ENCODE measurements around the gene ZFC3H1.
"Not testable (repeated sequence)": the region's sequence is repeated elsewhere in the genome, so short reads cannot be mapped to it uniquely, and the experiment has no call there.

Gene ZFC3H1

DNA sequence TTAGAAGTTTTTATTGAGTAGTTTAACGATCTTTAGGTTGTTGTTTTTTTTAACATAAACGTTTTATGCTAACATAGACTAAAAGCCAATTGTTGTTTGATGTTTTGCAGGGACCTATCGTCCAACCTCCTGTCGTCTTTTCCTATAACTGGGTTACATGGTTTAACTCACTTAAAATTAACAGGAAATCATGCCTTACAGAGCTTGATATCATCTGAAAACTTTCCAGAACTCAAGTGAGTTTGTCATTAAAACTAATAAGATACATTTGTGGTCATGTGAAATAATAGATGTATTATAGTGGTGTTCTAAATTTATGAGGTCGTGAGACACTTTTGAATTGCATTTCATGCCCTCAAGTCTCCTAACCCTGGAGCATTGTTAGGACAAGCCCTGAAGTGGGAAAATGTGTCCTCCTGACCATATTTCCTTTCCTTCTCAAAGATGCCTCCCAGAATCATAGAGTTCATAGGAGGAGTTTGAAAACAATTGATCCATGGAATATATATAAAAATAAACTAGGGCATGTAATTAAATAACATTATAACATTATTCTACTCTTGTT lies 84.9 kb downstream of the ZFC3H1 start:
- DNase-seq (ENCODE audit: low read depth), result no peak

DNA sequence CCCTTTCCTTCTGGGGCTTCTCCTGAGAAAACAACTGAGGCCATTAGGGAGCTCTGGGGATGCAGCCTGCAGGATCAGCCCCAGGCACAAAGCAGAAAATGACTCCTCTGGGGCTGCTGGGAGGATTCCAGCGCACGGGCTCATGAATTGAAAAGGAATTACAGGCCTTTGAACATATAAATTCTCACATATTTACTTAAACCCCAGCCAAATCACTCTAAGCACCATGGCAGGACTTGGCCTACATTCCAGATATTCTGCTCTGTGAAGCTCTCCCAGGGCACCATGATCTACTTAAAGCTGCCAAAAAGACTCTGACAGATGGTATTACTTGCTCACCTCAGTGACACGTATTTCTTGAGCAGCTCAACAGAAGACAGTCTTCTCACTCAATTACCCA lies 87.2 kb downstream of the ZFC3H1 start:
- no peak for DNase-seq (ENCODE audit: low read depth)

DNA sequence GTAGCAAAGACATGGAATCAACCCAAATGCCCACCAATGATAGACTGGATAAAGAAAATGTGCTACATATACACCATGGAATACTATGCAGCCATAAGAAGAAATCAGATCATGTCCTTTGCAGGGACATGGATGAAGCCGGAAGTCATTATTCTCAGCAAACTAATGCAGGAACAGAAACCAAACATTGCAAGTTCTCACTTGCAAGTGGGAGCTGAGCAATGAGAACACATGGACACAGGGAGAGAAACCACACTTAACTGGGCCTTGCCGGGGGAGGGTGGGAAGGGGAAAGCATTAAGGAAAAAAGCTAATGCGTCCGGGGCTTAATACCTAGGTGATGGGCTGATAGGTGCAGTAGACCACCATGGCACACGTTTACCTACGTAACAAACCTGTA lies 93.8 kb downstream of the ZFC3H1 start:
- not testable (repeated sequence) for DNase-seq (ENCODE audit: low read depth)

DNA sequence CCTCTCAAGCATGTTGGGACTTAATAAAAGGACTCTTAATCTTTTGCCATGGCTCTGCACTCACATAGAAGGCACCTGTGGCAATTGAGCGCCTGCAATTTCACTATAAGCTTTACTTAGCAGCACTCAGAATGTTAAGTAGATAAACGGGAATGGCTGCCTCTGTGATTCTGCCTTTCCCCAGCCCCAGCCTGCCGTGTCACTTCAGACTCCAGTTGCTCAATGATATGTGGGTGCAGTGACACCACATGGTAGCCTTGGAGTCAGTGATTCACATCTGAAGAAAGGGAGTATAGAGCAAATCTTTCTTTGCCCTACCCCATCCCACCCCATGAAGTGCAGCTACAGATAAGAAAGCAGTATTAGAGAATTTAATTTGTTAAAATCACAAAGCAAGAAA lies 96.1 kb downstream of the ZFC3H1 start:
- DNase-seq (ENCODE audit: low read depth), result no peak

DNA sequence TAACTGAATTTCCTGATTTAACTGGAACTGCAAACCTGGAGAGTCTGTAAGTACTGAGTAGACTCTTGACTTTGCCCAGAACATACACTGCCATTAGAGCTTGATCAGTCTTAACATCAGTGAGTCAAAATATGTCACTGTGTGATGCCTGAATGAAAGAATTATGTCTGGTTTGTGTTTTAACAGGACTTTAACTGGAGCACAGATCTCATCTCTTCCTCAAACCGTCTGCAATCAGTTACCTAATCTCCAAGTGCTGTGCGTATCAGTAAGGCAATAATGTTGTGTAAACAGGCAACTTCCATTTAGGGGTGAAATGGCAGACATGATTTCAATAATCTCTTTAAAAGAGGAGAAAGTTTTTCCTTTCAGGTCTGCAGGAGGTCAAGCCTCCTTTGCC lies 97.0 kb downstream of the ZFC3H1 start:
- no peak for DNase-seq (ENCODE audit: low read depth)

DNA sequence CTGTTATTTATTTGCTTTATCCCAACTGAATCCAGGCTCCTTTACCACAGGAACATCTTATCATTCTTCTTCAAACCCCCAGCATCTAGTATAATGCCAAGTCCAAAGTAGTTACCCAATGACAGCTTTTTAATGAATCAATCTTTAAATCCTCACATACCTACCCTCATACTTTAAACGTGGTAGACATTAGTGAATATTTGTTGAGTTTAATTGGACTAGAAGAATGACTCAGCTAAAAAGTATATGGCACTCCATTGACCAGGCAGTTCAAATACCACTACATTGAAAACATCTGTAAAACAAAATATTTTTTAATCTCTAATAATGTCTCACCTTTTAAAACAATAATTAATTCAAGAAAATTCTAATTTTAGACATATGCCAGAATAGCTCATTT lies 98.1 kb downstream of the ZFC3H1 start:
- DNase-seq (ENCODE audit: low read depth), result no peak

DNA sequence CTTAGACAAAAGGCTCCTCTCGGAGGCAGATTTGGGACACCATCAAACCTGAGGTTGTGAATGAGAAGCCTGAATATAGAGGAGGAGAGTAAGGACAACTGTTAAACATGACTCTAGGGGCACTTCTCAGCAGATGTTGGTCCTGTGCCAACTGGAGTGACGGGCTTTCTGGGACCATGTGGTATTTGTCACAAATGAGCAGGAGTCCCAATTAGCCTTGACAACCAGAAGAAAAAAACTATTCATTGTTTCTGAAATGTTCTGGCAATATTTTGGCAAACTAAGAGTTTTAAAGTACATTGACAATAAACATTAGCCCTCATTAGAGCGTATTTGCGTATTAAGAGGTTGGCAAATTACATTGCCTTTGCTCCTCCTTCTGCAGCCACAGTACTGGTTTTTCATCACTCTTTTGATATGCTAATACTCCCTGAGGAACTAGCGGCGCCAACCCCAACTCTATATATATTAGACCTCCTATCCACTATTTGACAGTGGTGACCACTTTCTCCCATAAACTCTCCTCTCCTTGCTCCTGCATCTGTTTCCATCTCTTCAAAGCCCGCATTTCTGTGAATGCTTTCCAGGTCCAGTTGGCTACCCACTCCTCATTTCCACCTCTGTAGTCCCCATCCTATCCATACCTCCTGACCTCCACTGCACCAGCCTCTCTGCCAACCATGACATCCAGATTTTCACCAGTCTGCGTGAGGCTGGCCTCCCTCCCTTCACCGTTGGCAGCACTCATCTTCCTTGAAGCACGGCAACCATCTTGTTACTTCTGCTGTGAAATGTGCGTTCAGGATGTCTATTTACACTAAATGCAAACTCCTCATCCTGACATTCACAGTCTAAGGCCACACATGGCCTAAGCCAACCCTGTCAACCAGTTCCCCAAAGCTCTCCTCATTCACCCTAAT lies 100.7 kb downstream of the ZFC3H1 start:
- DNase-seq (ENCODE audit: low read depth), result no peak

All from non-pigmented ciliary epithelial cell (primary cell).